Muscle of arm (tissue), 12 donors: ENCODE results near the gene TRAPPC11. TPM values are rescaled to one million over a fixed set of nuclear protein-coding genes. Genes with fewer than 3 reads are reported as not detected.
"Not testable (repeated sequence)": the region's sequence is repeated elsewhere in the genome, so short reads cannot be mapped to it uniquely, and the experiment has no call there.

Experiments used
- DNase-seq: peaks from one replicate; pipeline ENCODE4 v3.0.0-alpha.2; 2013
- polyA plus RNA-seq, 12 donors: library from polyadenylated mRNA; unstranded; fragments of 120-200 nt; gene quantifications; one replicate each; pipeline ENCODE4 v1.2.1, GENCODE V29; 2013; ENCODE audit not compliant: insufficient read length in 12 of 12

Gene TRAPPC11
- polyA plus RNA-seq, 12 donors, result 22.4 to 41.9 (median 32.3) TPM; not detected in 1

- no peak for DNase-seq
Observed at GRCh38 chr4:183718876-183719275, 59.8 kb downstream of the TRAPPC11 start.

GRCh38 chr4:183721207-183722081 lies 62.4 kb downstream of the TRAPPC11 start:
- DNase-seq, result peak; percentile 41

- peak; percentile 37 for DNase-seq
Observed at GRCh38 chr4:183722731-183723560, 63.9 kb downstream of the TRAPPC11 start.

- DNase-seq, result no peak
Observed at GRCh38 chr4:183723561-183724228, 64.6 kb downstream of the TRAPPC11 start.

DNA sequence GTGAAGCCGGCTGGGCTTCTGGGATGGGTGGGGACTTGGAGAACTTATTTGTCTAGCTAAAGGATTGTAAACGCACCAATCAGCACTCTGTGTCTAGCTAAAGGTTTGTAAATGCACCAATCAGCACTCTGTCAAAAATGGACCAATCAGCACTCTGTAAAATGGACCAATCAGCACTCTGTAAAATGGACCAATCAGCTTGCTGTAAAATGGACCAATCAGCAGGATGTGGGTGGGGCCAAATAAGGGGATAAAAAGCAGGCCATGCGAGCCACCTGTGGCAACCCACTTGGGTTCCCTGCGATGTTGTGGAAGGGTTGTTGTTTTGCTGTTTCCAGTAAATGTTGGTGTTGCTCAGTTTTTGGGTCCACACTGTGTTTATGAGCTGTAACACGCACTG lies 66.5 kb downstream of the TRAPPC11 start:
- not testable (repeated sequence) for DNase-seq

DNA sequence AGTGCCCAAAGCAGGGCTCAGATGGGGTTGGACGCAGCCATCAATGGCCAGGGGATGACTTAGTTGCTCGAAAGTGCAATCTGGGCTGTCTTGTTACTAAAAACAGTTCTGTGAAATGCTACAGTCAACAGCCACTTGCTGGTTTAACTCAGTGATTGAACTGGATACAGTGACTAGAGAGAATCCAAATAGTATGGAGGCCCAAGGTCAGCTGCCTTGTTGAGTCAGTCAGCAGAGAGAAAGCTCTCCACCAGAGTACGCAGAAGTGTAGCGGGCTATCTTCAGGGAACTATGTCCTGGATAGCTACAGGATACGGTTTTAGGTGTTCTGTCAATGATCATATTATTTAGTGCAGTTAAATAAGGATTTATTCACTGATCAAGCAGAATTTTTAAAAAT lies 68.4 kb downstream of the TRAPPC11 start:
- no peak for DNase-seq

GRCh38 chr4:183728223-183729068 lies 69.4 kb downstream of the TRAPPC11 start:
- DNase-seq, result no peak

GRCh38 chr4:183729069-183729406 lies 69.9 kb downstream of the TRAPPC11 start:
- no peak for DNase-seq

DNA sequence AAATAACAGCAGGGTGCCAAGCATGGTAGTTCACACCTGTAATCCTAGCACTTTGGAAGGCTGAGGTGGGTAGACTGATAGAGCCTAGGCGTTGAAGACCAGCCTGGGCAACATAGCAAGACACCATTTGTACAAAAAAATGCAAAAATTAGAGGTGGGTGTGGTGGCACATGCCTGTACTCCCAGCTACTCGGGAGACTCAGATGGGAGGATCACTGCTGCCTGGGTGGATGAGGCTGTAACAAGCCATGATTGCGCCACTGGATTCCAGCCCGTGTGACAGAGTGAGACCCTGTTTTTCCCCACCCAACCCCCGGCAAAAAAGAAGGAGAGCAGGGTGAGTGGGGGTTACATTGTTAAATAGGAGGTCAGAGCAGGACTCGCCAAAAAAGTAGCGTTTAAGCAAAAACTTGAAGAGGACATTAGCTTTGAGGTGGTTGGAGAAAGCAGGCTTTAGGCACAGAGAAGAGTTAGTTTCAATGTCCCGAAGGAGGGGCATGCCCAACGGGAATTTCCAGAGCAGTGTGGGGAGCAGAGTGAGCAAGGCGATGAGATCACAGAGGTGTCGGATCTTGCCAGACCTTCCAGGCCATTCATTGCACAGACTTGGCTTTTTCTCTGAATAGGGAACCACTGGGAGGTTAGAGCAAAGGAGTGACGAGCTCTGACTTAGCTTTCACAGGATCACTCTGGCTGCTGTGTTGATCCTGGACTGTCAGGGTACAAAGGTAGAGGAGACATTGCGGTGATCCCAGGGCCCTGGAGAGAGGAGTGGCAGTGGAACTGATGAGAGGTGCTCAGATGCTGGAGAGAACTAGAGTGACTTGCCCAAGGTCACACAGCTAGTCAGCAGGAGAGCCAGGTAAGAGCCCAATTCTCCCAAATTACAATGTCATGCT lies 70.6 kb downstream of the TRAPPC11 start:
- DNase-seq, result no peak

- DNase-seq, result no peak
Observed at GRCh38 chr4:183732296-183732695, 73.2 kb downstream of the TRAPPC11 start.

DNA sequence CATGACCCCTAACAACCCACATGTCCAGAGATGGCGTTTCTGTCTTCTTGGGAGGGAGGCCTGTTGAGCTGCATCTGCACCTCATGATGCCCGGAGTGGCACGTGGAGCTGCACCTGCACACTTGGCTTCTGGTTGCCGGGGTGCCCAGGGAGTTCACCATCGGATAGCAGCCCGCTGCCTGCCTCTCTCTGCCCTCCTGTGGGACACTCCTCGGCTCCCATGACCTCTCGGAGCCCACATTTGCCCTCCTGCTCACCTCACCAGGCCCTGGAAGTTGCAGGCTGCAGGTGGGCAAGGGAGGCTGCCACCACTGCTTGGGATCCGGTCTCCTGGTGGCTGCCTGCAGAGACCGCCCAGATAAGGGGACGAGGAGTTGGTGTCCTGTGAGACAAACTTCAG lies 74.1 kb downstream of the TRAPPC11 start:
- DNase-seq, result no peak

- DNase-seq, result no peak
Observed at GRCh38 chr4:183738081-183738673, 79.1 kb downstream of the TRAPPC11 start.

- DNase-seq, result no peak
Observed at GRCh38 chr4:183738961-183739360, 79.9 kb downstream of the TRAPPC11 start.

- DNase-seq, result peak; percentile 49
Observed at GRCh38 chr4:183746305-183747229, 87.5 kb downstream of the TRAPPC11 start.

DNA sequence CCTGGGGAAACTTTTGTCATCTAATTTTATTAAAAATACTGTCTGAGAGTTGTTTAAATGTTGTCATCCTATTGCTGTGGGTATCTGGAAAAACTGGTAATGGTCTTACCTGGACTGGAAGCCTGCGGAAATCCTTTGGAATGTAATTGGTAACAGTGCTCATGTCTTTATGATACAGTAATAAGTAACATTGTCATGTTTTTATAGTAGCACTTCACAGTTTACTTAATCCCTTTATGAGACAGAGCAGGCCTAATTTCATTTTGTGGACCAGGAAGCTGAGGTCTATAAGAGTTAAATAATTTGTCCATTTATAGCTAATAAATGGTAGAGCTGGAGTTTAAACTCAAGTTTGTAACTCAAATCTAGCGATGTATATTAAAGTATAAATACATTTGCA lies 88.3 kb downstream of the TRAPPC11 start:
- no peak for DNase-seq

- DNase-seq, result peak; percentile 25
Observed at GRCh38 chr4:183747931-183748670, 89.0 kb downstream of the TRAPPC11 start.

DNA sequence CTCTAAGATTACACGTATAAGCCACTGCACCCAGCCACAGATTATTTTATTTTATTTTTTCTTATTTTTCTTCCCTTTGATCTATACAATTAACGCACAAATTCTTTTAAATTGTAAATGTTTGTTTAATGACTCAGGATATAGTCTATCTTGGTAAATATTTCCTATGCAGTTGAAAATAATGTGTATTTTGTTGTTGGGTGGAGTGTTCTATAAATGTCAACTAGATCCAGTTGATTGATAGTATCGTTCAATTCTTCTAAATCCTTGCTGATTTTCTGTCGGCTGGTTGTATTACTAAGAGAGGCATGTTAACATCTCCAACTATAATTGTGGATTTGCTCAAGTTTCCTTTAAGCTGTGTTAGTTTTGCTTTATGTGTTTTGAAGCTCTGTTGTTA lies 92.0 kb downstream of the TRAPPC11 start:
- DNase-seq, result no peak

GRCh38 chr4:183755596-183755995 lies 96.5 kb downstream of the TRAPPC11 start:
- DNase-seq, result no peak
